ENCODE measurements around the gene SLC49A3. TPM values are rescaled to one million over a fixed set of nuclear protein-coding genes. Genes with fewer than 3 reads are reported as not detected.

Gene SLC49A3
- total and polyA plus RNA-seq, 2 of the 13 experiments (the other 11 are each of a cell fraction or from before 2014, with no cell fraction given) = 0.07 to 0.17 TPM

GRCh38 chr4:692771-693554 lies 4.0 kb upstream of the SLC49A3 start (continued):
- TF ChIP-seq ATF4 (CRISPR knock-in tag; IDR thresholded peaks at IDR 0.05) (peak in 1 of 2 experiments; percentile 60; a peak in 2 of 4 replicates), DR1 (CRISPR knock-in tag; IDR thresholded peaks at IDR 0.05) (no peak), SMAD1 (CRISPR knock-in tag; IDR thresholded peaks at IDR 0.05; ENCODE audit: borderline replicate concordance, low read depth) (no peak), ZNF800 (CRISPR knock-in tag; IDR thresholded peaks at IDR 0.05) (no peak), ARHGAP35 (CRISPR knock-in tag; IDR thresholded peaks at IDR 0.05; ENCODE audit: borderline replicate concordance) (peak; percentile 63; the same call in 1 of the 2 replicates), NR2F6 (IDR thresholded peaks at IDR 0.05) (no peak), NR2F6 (CRISPR knock-in tag; IDR thresholded peaks at IDR 0.05) (peak; percentile 69), ZNF512B (CRISPR knock-in tag; IDR thresholded peaks at IDR 0.05; ENCODE audit: borderline replicate concordance) (no peak), CEBPZ (IDR thresholded peaks at IDR 0.05; ENCODE audit: low read length) (no peak), CAMTA2 (CRISPR knock-in tag; IDR thresholded peaks at IDR 0.05; ENCODE audit: borderline replicate concordance) (no peak), MEIS2 (CRISPR knock-in tag; IDR thresholded peaks at IDR 0.05) (peak; percentile 53; the same call in 1 of the 2 replicates), ZNF567 (CRISPR knock-in tag; IDR thresholded peaks at IDR 0.05; ENCODE audit: borderline replicate concordance) (no peak), ZNF607 (CRISPR knock-in tag; IDR thresholded peaks at IDR 0.05; ENCODE audit: borderline replicate concordance) (peak; percentile 79), ZNF20 (CRISPR knock-in tag; IDR thresholded peaks at IDR 0.05) (no peak), ZNF574 (CRISPR knock-in tag; IDR thresholded peaks at IDR 0.05) (peak; percentile 45; the same call in 1 of the 2 replicates), ZNF274 (CRISPR knock-in tag; IDR thresholded peaks at IDR 0.05) (0 out of 2 replicates have a peak, but pooled peaks have one; percentile 79)
